Nephron (organoid): ENCODE data around the gene TOP1.

ENCODE experiments used
- H3K27ac Mint-ChIP-seq, 3 experiments: 2 replicates each; pipeline ENCODE4 v1.8.0; 2020; ENCODE audit warnings: mixed read lengths in 3 of 3, mild to moderate bottlenecking in 2 of 3, moderate library complexity in 1 of 3
- H3K27me3 Mint-ChIP-seq: 2 replicates; pipeline ENCODE4 v1.8.0; 2021; ENCODE audit warnings: low read depth, mild to moderate bottlenecking, moderate library complexity, mixed read lengths
- H3K36me3 Mint-ChIP-seq: 2 replicates; pipeline ENCODE4 v1.8.0; 2020; ENCODE audit warnings: low read depth, mixed read lengths
- H3K4me1 Mint-ChIP-seq: 2 replicates; pipeline ENCODE4 v1.8.0; 2020; ENCODE audit warnings: mixed read lengths
- H3K4me3 Mint-ChIP-seq, 3 experiments: 2 replicates each; pipeline ENCODE4 v1.8.0; 2020; ENCODE audit warnings: mild to moderate bottlenecking in 3 of 3, mixed read lengths in 3 of 3, moderate library complexity in 2 of 3
- H3K9me3 Mint-ChIP-seq: 2 replicates; pipeline ENCODE4 v1.8.0; 2020; ENCODE audit warnings: mixed read lengths
- TF ChIP-seq, protein P1 (sequence below), 3 experiments: fragments of 200-600 bp; sonication (generic); IDR thresholded peaks; one replicate each; pipeline ENCODE4 v1.5.0; 2021; ENCODE audit warnings: antibody characterized with exemption in 3 of 3; ENCODE audit not compliant: unreplicated experiment in 3 of 3

TOP1 gene

DNA sequence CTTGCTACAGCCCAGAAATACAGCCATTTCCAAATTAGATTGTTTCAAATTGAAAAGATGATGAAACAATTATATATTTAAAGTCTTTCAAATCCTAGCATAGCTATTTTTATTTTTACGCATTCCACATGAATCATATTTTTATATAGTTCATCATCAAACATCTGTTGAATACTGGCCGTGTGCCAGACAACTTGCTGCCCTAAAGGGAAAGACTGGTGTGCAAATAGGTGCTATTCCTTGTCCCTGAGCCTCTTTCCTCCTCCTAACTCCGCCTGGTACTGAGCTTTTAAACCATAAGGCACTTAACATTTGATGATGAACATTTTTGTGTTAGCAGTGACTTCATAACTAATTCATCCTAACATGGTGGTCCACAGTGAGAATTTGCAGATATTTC, 90.0 kb downstream of the TOP1 start:
- TF ChIP-seq, protein P1, sequence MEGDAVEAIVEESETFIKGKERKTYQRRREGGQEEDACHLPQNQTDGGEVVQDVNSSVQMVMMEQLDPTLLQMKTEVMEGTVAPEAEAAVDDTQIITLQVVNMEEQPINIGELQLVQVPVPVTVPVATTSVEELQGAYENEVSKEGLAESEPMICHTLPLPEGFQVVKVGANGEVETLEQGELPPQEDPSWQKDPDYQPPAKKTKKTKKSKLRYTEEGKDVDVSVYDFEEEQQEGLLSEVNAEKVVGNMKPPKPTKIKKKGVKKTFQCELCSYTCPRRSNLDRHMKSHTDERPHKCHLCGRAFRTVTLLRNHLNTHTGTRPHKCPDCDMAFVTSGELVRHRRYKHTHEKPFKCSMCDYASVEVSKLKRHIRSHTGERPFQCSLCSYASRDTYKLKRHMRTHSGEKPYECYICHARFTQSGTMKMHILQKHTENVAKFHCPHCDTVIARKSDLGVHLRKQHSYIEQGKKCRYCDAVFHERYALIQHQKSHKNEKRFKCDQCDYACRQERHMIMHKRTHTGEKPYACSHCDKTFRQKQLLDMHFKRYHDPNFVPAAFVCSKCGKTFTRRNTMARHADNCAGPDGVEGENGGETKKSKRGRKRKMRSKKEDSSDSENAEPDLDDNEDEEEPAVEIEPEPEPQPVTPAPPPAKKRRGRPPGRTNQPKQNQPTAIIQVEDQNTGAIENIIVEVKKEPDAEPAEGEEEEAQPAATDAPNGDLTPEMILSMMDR (IDR thresholded peaks at IDR 0.05; ENCODE audit: unreplicated experiment in 3 of 3): no peak
- no peak overlapping the region for H3K4me3 Mint-ChIP-seq
- H3K4me1 Mint-ChIP-seq: peaks cover 15% of the 10 kb centered on the region
- H3K27me3 Mint-ChIP-seq: no peaks in the 10 kb centered on the region
- H3K36me3 Mint-ChIP-seq: peaks cover 85% of the 10 kb centered on the region
- H3K9me3 Mint-ChIP-seq: no peaks in the 10 kb centered on the region
- H3K27ac Mint-ChIP-seq: peak overlapping the region in 1 of 3 experiments; percentile 1

DNA sequence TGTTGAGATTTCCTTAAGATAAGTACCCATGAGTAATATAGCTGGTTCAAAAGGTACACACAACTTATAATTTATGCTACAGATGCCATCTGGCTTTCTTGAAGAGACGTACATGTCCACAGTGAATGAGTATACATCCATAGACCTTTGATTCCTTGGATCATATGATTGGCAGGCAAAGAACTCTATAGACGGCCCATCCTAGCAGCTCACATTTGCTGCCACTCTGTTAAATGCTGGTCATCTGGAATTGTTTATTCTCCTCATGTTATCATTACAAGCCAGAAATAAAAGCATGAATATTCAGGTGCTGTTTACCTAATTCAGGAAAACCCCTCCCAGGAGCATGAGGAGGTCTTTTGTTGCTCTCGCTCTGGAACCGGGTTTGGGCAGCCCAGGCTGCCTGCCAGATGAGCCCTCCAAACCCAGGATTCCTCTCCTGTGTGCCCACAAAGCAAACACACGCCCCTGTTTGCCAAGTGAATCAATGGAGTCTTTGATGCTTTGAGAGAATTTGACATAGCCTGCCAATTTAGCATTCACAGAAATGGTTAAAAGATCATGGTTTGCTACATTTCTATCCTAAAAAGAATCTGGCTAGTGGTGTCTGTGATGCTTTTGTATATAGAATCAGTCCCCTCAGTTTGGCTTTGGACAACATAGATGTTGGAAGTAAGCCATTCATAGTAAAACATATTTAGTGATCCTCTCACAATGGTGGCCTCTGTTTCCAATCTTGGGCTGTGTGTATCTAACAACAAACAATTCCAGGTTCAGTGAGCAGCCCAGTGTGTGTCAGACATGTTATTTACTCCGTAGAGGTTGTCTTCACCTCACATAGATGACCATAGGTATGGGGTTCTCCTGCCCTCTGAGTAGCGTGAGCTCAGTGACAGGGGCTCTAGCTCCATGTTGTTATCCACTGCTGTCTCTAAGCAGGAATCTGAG, 91.3 kb downstream of the TOP1 start:
- TF ChIP-seq, protein P1 (IDR thresholded peaks at IDR 0.05; ENCODE audit: unreplicated experiment in 3 of 3): no peak
- H3K4me3 Mint-ChIP-seq: no peak overlapping the region
- no peak overlapping the region for H3K27ac Mint-ChIP-seq

DNA sequence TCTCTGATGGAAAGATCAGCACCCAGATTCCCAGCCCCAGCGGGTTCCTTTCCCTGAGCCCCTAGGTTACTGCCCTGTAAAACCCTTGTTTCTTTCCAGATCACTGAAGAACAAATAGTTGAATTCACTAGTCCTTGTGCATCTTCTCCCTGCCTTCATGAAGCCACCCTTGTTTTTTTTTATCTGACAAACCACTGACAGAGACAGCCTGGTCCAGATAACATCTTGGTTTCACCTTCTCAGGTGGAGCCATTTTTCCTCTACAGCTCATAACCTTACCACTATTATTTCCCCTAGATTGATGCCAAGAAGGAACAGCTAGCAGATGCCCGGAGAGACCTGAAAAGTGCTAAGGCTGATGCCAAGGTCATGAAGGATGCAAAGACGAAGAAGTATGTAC, 92.8 kb downstream of the TOP1 start:
- Mint-ChIP-seq H3K27me3 (no peaks in the 10 kb centered on the region), H3K4me1 (peaks cover 15% of the 10 kb centered on the region), H3K36me3 (peaks cover 83% of the 10 kb centered on the region), H3K27ac (no peak overlapping the region), H3K9me3 (no peaks in the 10 kb centered on the region), H3K4me3 (no peak overlapping the region)
- TF ChIP-seq, protein P1 (IDR thresholded peaks at IDR 0.05; ENCODE audit: unreplicated experiment in 3 of 3): no peak

More for the DNA sequence above, 91.3 kb downstream of the TOP1 start:
- Mint-ChIP-seq H3K36me3 (peaks cover 83% of the 10 kb centered on the region), H3K27me3 (no peaks in the 10 kb centered on the region), H3K4me1 (peaks cover 15% of the 10 kb centered on the region), H3K9me3 (no peaks in the 10 kb centered on the region)

DNA sequence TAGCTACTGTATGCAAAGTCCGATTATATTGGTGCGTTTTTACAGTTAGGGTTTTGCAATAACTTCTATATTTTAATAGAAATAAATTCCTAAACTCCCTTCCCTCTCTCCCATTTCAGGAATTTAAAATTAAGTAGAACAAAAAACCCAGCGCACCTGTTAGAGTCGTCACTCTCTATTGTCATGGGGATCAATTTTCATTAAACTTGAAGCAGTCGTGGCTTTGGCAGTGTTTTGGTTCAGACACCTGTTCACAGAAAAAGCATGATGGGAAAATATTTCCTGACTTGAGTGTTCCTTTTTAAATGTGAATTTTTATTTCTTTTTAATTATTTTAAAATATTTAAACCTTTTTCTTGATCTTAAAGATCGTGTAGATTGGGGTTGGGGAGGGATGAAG, 95.0 kb downstream of the TOP1 start:
- Mint-ChIP-seq H3K4me3 (no peak overlapping the region), H3K27me3 (no peaks in the 10 kb centered on the region), H3K4me1 (peaks cover 10% of the 10 kb centered on the region), H3K27ac (no peak overlapping the region), H3K9me3 (no peaks in the 10 kb centered on the region), H3K36me3 (peaks cover 82% of the 10 kb centered on the region)
- TF ChIP-seq, protein P1 (IDR thresholded peaks at IDR 0.05; ENCODE audit: unreplicated experiment in 3 of 3): no peak

DNA sequence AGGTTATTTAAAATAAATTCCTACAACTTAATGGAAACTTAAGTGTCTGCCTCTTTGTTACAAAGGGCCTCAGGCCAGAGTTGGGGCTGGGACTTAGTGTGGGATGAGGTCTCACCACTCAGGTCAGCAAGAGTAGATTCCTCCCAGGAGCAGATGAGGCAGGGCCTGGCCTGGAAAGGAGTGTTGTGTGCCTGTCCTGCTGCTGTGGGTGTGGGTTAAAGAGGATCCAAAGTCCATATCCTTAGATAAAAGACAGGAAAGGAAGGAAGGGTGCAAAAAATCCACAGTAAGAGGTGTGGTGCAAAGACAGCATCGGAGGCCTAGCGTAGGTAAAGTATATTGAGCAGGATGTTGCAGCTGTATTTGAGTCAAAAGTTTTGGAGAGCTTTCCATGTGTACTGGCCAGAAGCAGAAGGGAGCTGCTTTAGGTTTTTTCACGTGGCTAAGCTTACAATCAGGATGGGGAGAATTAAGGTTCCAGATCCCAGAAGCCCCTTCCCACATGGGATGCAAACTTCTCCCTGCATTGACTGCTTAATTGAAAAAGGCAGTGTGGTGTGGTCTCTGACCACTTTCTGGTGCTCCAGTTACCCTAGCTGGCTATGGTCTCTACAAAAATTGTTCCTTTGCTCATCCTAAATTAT, 96.0 kb downstream of the TOP1 start:
- TF ChIP-seq, protein P1 (IDR thresholded peaks at IDR 0.05; ENCODE audit: unreplicated experiment in 3 of 3): no peak
- Mint-ChIP-seq H3K4me1 (peaks cover 6% of the 10 kb centered on the region), H3K27ac (peak overlapping the region in 1 of 3 experiments; percentile 48), H3K36me3 (peaks cover 83% of the 10 kb centered on the region), H3K27me3 (no peaks in the 10 kb centered on the region), H3K9me3 (no peaks in the 10 kb centered on the region), H3K4me3 (no peak overlapping the region)
